Endometrial microvascular endothelial cells (primary cell): ENCODE results near the gene RXFP1. TPM values are rescaled to one million over a fixed set of nuclear protein-coding genes. Genes with fewer than 3 reads are reported as not detected.

Experiments
- in situ Hi-C: cut with HindIII; loops from 2 replicates; pipeline ENCODE4 v1.10.0; 2017; ENCODE audit warnings: low sequenced_read_pairs, low pct_unique_long_range_greater_than_20kb; ENCODE audit errors: inconsistent ontology term
- total RNA-seq: library from RNA; depleted of rRNA; stranded (reverse); fragments of >200 nt; gene quantifications from one replicate; pipeline ENCODE4 v1.2.3, GENCODE V29; 2015; ENCODE audit errors: inconsistent ontology term

RXFP1 gene
- total RNA-seq, 1 donor from 2014 or later = 15.2 TPM

GRCh38 chr4:158538911-158539310 is 17.2 kb downstream of the RXFP1 start:
- in situ Hi-C loops = no loop called here

- in situ Hi-C loops = no loop called here
Measured at GRCh38 chr4:158540125-158540907, 18.6 kb downstream of the RXFP1 start.

- in situ Hi-C loops = no loop called here
Measured at GRCh38 chr4:158541506-158541905, 19.8 kb downstream of the RXFP1 start.

GRCh38 chr4:158543191-158543590 is 21.5 kb downstream of the RXFP1 start:
- in situ Hi-C loops = no loop called here

- in situ Hi-C loops = no loop called here
Measured at GRCh38 chr4:158544141-158544540, 22.5 kb downstream of the RXFP1 start.

GRCh38 chr4:158553364-158553763 is 31.7 kb downstream of the RXFP1 start:
- in situ Hi-C loops = no loop called here

GRCh38 chr4:158560284-158560683 is 38.6 kb downstream of the RXFP1 start:
- in situ Hi-C loops = no loop called here

GRCh38 chr4:158566860-158567259 is 45.2 kb downstream of the RXFP1 start:
- in situ Hi-C loops = no loop called here

- in situ Hi-C loops = no loop called here
Measured at GRCh38 chr4:158571736-158572135, 50.1 kb downstream of the RXFP1 start.

GRCh38 chr4:158572608-158573007 is 50.9 kb downstream of the RXFP1 start:
- in situ Hi-C loops = no loop called here

GRCh38 chr4:158578476-158578875 is 56.8 kb downstream of the RXFP1 start:
- in situ Hi-C loops = no loop called here

GRCh38 chr4:158580064-158580463 is 58.4 kb downstream of the RXFP1 start:
- in situ Hi-C loops = no loop called here

GRCh38 chr4:158581161-158581560 is 59.5 kb downstream of the RXFP1 start:
- in situ Hi-C loops = no loop called here

- in situ Hi-C loops = no loop called here
Measured at GRCh38 chr4:158586881-158587280, 65.2 kb downstream of the RXFP1 start.

GRCh38 chr4:158588285-158588684 is 66.6 kb downstream of the RXFP1 start:
- in situ Hi-C loops = no loop called here

GRCh38 chr4:158588777-158589176 is 67.1 kb downstream of the RXFP1 start:
- in situ Hi-C loops = no loop called here

- in situ Hi-C loops = no loop called here
Measured at GRCh38 chr4:158590306-158590705, 68.6 kb downstream of the RXFP1 start.

GRCh38 chr4:158590824-158591223 is 69.1 kb downstream of the RXFP1 start:
- in situ Hi-C loops = no loop called here

GRCh38 chr4:158597879-158598596 is 76.4 kb downstream of the RXFP1 start:
- in situ Hi-C loops = no loop called here

- in situ Hi-C loops = no loop called here
Measured at GRCh38 chr4:158599150-158599549, 77.5 kb downstream of the RXFP1 start.
